Measurements from ENCODE around the gene BCL3. TPM values are rescaled to one million over a fixed set of nuclear protein-coding genes. Genes with fewer than 3 reads are reported as not detected.

BCL3 gene
- total and polyA plus RNA-seq, 2 of the 13 experiments (the other 11 are each of a cell fraction or from before 2014, with no cell fraction given) = 2.3 to 4.0 TPM

GRCh38 chr19:44752816-44753625, 4.5 kb downstream of the BCL3 start (continued):
- TF ChIP-seq ZNF512 (CRISPR knock-in tag; IDR thresholded peaks at IDR 0.05) = no peak
- TF ChIP-seq PHF20 (CRISPR knock-in tag; IDR thresholded peaks at IDR 0.05) = no peak
- TF ChIP-seq ZNF574 (CRISPR knock-in tag; IDR thresholded peaks at IDR 0.05) = no peak
- no peak for TF ChIP-seq FOXK2 (IDR thresholded peaks at IDR 0.05)
- TF ChIP-seq ZSCAN25 (CRISPR knock-in tag; IDR thresholded peaks at IDR 0.05) = peak; percentile 52; the same call in 1 of the 2 replicates
- TF ChIP-seq ZNF629 (CRISPR knock-in tag; conservative IDR thresholded peaks at IDR 0.05) = peak; percentile 76
- peak; percentile 35; the same call in 1 of the 2 replicates for TF ChIP-seq SALL1 (CRISPR knock-in tag; IDR thresholded peaks at IDR 0.05)
- no peak for TF ChIP-seq E2F2 (CRISPR knock-in tag; IDR thresholded peaks at IDR 0.05; ENCODE audit: borderline replicate concordance)
- no peak for TF ChIP-seq ZBTB25 (CRISPR knock-in tag; IDR thresholded peaks at IDR 0.05)
- no peak for TF ChIP-seq PTBP1 (IDR thresholded peaks at IDR 0.05; ENCODE audit: low read depth, low read length, poor library complexity, severe bottlenecking)
- 0 out of 2 replicates have a peak, but pooled peaks have one; percentile 33 for TF ChIP-seq TGIF2 (CRISPR knock-in tag; IDR thresholded peaks at IDR 0.05)
- TF ChIP-seq ZNF3 (CRISPR knock-in tag; IDR thresholded peaks at IDR 0.05) = no peak
- no peak for TF ChIP-seq DZIP1 (CRISPR knock-in tag; IDR thresholded peaks at IDR 0.05)
- TF ChIP-seq HOXA9 (CRISPR knock-in tag; IDR thresholded peaks at IDR 0.05; ENCODE audit: borderline replicate concordance) = no peak
- TF ChIP-seq ZNF275 (CRISPR knock-in tag; IDR thresholded peaks at IDR 0.05; ENCODE audit: borderline replicate concordance) = no peak
- TF ChIP-seq ZNF567 (CRISPR knock-in tag; IDR thresholded peaks at IDR 0.05; ENCODE audit: borderline replicate concordance) = no peak
- no peak for TF ChIP-seq MLLT10 (CRISPR knock-in tag; IDR thresholded peaks at IDR 0.05)
- TF ChIP-seq HES4 (CRISPR knock-in tag; IDR thresholded peaks at IDR 0.05; ENCODE audit: borderline replicate concordance) = no peak
- no peak for TF ChIP-seq ERF (CRISPR knock-in tag; IDR thresholded peaks at IDR 0.05)
